HepG2 (cell line): ENCODE data around the gene PPP4C. TPM values are rescaled to one million over a fixed set of nuclear protein-coding genes. Genes with fewer than 3 reads are reported as not detected.
A peak's percentile ranks its signal among the peaks of the same experiment; 100 is the strongest.

Experiments
- CENPX ChIP-seq: sonication (generic); formaldehyde crosslinking; IDR thresholded peaks from 2 replicates; pipeline ENCODE4 v1.9.0; 2021; ENCODE audit warnings: mild to moderate bottlenecking, missing genetic modification reagents, moderate library complexity
- HDAC1 ChIP-seq: sonication (generic); formaldehyde crosslinking; IDR thresholded peaks from 2 replicates; pipeline ENCODE4 v1.5.1; 2020; ENCODE audit warnings: mild to moderate bottlenecking, missing genetic modification reagents
- JDP2 ChIP-seq: sonication (generic); formaldehyde crosslinking; IDR thresholded peaks from 2 replicates; pipeline ENCODE4 v1.8.1; 2022; ENCODE audit warnings: missing genetic modification reagents, borderline replicate concordance
- SIX4 ChIP-seq: sonication (generic); formaldehyde crosslinking; IDR thresholded peaks from 2 replicates; pipeline ENCODE4 v1.4.0; 2020; ENCODE audit warnings: missing genetic modification reagents
- THYN1 ChIP-seq: sonication (generic); formaldehyde crosslinking; IDR thresholded peaks from 2 replicates; pipeline ENCODE4 v1.8.1; 2023; ENCODE audit warnings: low read depth, mild to moderate bottlenecking, moderate library complexity, missing genetic modification reagents, borderline replicate concordance
- YEATS4 ChIP-seq: sonication (generic); formaldehyde crosslinking; IDR thresholded peaks from 2 replicates; pipeline ENCODE4 v1.4.0; 2020; ENCODE audit warnings: missing genetic modification reagents, borderline replicate concordance
- ZFP1 ChIP-seq: IDR thresholded peaks from 2 replicates; pipeline ENCODE4 v1.6.1; 2016
- ZNF382 ChIP-seq: sonication (generic); formaldehyde crosslinking; IDR thresholded peaks from 2 replicates; pipeline ENCODE4 v1.5.0; 2020; ENCODE audit warnings: missing genetic modification reagents, mild to moderate bottlenecking, borderline replicate concordance
- ZNF609 ChIP-seq: sonication (generic); formaldehyde crosslinking; IDR thresholded peaks from 2 replicates; pipeline ENCODE4 v1.4.0; 2020; ENCODE audit warnings: mild to moderate bottlenecking, missing genetic modification reagents, borderline replicate concordance
- ZNF674 ChIP-seq: sonication (generic); formaldehyde crosslinking; IDR thresholded peaks from 2 replicates; pipeline ENCODE4 v1.5.0; 2020; ENCODE audit warnings: low read depth, mild to moderate bottlenecking, missing genetic modification reagents
- polyA plus RNA-seq, 8 experiments: library from polyadenylated mRNA; depleted of rRNA in 3 of 8; stranded (reverse) in 7 of 8; unstranded in 1 of 8; fragments of >200 nt; fragmentation: Illumina TruSeq in 4 of 8; extraction: Trizol in 4 of 8; gene quantifications; 2 replicates each; pipeline versions ENCODE4 v1.2.1 to v1.2.3, GENCODE V29; 2011 to 2016; ENCODE audit warnings: low read depth in 4 of 8, missing spikeins in 1 of 8, mixed read lengths in 1 of 8; ENCODE audit not compliant: insufficient read depth in 1 of 8
- total RNA-seq, 5 experiments: library from RNA; depleted of rRNA; stranded (reverse); fragments of >200 nt; fragmentation: Illumina TruSeq; extraction: Trizol; gene quantifications; 2 replicates each; pipeline ENCODE4 v1.2.3, GENCODE V29; 2016; ENCODE audit warnings: low read depth in 1 of 5
- TF ChIP-seq, protein P1 (sequence below): sonication (generic); formaldehyde crosslinking; IDR thresholded peaks from 2 replicates; pipeline ENCODE4 v1.5.0; 2020; ENCODE audit warnings: mild to moderate bottlenecking, missing genetic modification reagents, borderline replicate concordance
- TF ChIP-seq, protein P2 (sequence below): IDR thresholded peaks from 2 replicates; pipeline ENCODE4 v1.6.1; 2016
- TF ChIP-seq, protein P3 (sequence below): sonication (generic); formaldehyde crosslinking; IDR thresholded peaks from 2 replicates; pipeline ENCODE4 v1.9.0; 2022; ENCODE audit warnings: missing genetic modification reagents, mild to moderate bottlenecking, borderline replicate concordance
- TF ChIP-seq, protein P4 (sequence below), 2 experiments: sonication (generic) in 1 of 2; formaldehyde crosslinking in 1 of 2; IDR thresholded peaks; 2 replicates each; pipeline versions ENCODE4 v1.4.0 to v1.6.1; 2016 to 2020; ENCODE audit warnings: borderline replicate concordance in 1 of 2, low read depth in 1 of 2, mild to moderate bottlenecking in 1 of 2, missing genetic modification reagents in 1 of 2

PPP4C gene
- total and polyA plus RNA-seq, 2 of the 13 experiments (the other 11 are each of a cell fraction or from before 2014, with no cell fraction given), result 176 to 220 TPM

DNA sequence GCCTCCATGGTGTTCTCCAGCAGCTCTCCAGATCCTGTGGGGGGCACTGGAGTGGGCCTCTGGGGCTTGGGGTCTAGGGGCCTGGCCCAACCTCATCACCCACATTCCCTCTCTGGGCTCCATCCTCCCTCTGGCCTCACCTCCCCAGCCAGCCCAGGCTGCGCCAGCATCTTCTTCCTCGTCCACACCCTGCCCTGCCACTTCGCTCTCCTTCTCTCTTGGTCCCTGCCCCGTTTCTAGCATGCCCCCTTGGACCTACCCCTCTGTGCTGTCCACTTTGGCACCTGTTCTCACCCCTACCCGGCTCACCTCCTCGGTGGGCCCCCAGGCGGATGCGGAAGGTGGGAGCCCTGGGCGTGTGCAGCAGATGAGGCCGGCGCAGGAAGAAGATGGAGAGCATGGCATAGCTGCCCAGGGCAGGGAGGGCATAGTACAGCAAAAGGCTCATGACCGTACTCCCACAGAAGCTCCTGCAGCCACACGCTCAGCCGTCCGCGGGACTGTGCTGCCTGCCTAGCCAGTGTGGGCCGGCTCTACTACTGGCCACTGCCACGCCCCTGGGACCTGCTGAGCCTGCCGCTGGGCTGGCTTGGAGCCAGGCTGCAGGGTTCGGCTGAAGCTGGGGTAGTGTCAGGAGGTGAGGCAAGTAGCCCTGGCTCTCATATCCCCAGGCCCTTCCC lies 37.4 kb downstream of the PPP4C start, which contains the start of gene GDPD3 (continued):
- TF ChIP-seq, protein P1, sequence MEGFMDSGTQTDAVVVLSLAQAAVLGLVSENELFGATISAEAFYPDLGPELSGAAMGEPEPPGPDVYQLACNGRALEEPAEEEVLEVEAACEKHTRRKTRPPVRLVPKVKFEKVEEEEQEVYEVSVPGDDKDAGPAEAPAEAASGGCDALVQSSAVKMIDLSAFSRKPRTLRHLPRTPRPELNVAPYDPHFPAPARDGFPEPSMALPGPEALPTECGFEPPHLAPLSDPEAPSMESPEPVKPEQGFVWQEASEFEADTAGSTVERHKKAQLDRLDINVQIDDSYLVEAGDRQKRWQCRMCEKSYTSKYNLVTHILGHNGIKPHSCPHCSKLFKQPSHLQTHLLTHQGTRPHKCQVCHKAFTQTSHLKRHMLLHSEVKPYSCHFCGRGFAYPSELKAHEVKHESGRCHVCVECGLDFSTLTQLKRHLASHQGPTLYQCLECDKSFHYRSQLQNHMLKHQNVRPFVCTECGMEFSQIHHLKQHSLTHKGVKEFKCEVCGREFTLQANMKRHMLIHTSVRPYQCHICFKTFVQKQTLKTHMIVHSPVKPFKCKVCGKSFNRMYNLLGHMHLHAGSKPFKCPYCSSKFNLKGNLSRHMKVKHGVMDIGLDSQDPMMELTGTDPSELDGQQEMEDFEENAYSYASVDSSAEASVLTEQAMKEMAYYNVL (CRISPR knock-in tag), result no peak
- TF ChIP-seq, protein P2, sequence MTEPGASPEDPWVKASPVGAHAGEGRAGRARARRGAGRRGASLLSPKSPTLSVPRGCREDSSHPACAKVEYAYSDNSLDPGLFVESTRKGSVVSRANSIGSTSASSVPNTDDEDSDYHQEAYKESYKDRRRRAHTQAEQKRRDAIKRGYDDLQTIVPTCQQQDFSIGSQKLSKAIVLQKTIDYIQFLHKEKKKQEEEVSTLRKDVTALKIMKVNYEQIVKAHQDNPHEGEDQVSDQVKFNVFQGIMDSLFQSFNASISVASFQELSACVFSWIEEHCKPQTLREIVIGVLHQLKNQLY, result no peak
- TF ChIP-seq CENPX (CRISPR knock-in tag) (no peak), ZNF609 (CRISPR knock-in tag) (no peak), JDP2 (CRISPR knock-in tag) (no peak), SIX4 (CRISPR knock-in tag) (no peak), ZNF674 (CRISPR knock-in tag) (0 out of 2 replicates have a peak, but pooled peaks have one; percentile 31), ZNF382 (CRISPR knock-in tag) (no peak), HDAC1 (CRISPR knock-in tag) (0 out of 2 replicates have a peak, but pooled peaks have one; percentile 15), ZFP1 (CRISPR knock-in tag) (0 out of 2 replicates have a peak, but pooled peaks have one; percentile 5), YEATS4 (CRISPR knock-in tag) (no peak), THYN1 (CRISPR knock-in tag) (no peak)
- TF ChIP-seq, protein P3, sequence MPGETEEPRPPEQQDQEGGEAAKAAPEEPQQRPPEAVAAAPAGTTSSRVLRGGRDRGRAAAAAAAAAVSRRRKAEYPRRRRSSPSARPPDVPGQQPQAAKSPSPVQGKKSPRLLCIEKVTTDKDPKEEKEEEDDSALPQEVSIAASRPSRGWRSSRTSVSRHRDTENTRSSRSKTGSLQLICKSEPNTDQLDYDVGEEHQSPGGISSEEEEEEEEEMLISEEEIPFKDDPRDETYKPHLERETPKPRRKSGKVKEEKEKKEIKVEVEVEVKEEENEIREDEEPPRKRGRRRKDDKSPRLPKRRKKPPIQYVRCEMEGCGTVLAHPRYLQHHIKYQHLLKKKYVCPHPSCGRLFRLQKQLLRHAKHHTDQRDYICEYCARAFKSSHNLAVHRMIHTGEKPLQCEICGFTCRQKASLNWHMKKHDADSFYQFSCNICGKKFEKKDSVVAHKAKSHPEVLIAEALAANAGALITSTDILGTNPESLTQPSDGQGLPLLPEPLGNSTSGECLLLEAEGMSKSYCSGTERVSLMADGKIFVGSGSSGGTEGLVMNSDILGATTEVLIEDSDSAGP, result peak; percentile 18; the same call in 1 of the 2 replicates
- TF ChIP-seq, protein P4, sequence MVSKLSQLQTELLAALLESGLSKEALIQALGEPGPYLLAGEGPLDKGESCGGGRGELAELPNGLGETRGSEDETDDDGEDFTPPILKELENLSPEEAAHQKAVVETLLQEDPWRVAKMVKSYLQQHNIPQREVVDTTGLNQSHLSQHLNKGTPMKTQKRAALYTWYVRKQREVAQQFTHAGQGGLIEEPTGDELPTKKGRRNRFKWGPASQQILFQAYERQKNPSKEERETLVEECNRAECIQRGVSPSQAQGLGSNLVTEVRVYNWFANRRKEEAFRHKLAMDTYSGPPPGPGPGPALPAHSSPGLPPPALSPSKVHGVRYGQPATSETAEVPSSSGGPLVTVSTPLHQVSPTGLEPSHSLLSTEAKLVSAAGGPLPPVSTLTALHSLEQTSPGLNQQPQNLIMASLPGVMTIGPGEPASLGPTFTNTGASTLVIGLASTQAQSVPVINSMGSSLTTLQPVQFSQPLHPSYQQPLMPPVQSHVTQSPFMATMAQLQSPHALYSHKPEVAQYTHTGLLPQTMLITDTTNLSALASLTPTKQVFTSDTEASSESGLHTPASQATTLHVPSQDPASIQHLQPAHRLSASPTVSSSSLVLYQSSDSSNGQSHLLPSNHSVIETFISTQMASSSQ (IDR thresholded peaks at IDR 0.05; ENCODE audit: low read depth), result no peak
- TF ChIP-seq, protein P4 (CRISPR knock-in tag; IDR thresholded peaks at IDR 0.05; ENCODE audit: borderline replicate concordance), result no peak
